Omental fat pad (tissue), 4 donors: Measurements from ENCODE around the gene TSPAN31. TPM values are rescaled to one million over a fixed set of nuclear protein-coding genes. Genes with fewer than 3 reads are reported as not detected.

Source experiments
- ATAC-seq: fragments of 150-250 bp; one replicate; pipeline ENCODE4 v1.9.1; 2016; ENCODE audit warnings: mild to moderate bottlenecking, moderate library complexity; ENCODE audit not compliant: low FRiP score
- DNase-seq: peaks from one replicate; pipeline ENCODE4 v3.0.0-alpha.2; 2019; ENCODE audit warnings: low spot score
- total RNA-seq, 4 donors: library from RNA; depleted of rRNA; stranded (reverse); fragments of >200 nt; gene quantifications; one replicate each; pipeline ENCODE4 v1.1.0, GENCODE V29; 2016
- TF ChIP-seq, protein P1 (sequence below), 3 donors: fragments of 450-650 bp; IDR thresholded peaks; one replicate each; pipeline ENCODE4 v1.5.1; 2016 to 2017; ENCODE audit warnings: antibody characterized with exemption in 3 of 3, mild to moderate bottlenecking in 3 of 3, moderate library complexity in 2 of 3

TSPAN31 gene
- total RNA-seq, 4 donors from 2014 or later, result 41.8 to 70.7 (median 65.7) TPM

DNA sequence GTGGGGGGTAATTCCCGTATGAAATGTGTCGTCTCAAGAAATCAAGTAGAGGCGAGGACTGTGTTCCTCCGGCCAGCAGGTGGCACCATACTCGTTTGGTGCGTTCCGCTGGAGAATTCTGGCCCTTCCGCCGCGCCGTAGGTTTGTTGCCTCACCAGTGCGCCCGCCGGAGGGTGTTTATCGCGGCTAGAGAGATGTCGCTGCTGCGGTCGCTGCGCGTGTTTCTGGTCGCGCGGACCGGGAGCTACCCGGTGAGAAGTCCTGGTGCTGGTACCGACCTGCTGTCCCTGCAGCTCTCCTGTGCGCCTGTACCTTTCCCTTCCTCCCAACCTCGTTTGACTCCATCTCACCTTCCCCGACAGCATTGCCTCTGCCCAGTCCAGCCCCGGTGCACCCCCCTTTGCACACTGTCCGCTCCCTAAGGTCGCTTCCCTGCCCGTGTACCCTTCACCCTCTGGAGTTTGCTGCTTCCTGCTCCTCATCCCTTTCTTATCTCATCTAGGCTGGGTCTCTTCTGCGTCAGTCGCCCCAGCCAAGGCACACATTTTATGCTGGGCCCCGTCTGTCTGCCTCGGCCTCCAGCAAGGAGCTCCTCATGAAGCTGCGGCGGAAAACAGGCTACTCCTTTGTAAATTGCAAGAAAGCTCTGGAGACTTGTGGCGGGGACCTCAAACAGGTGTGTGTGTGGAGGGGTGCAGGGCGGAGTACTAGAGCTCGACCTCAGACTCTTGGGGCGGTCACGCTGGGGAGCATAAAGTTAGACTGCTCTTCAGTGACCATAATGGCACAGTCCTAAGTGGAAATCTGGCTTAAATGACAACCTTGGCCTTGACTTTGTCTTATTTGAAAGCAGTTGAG is 38.0 kb downstream of the TSPAN31 start, which contains the start of gene TSFM:
TSS of gene TSFM (plus strand) at position 180 of the 858 bp plus-strand sequence. CDS start at position 195, 15 bp downstream.
- ATAC-seq (peak; percentile 85), DNase-seq (peak; percentile 98)
- TF ChIP-seq, protein P1, sequence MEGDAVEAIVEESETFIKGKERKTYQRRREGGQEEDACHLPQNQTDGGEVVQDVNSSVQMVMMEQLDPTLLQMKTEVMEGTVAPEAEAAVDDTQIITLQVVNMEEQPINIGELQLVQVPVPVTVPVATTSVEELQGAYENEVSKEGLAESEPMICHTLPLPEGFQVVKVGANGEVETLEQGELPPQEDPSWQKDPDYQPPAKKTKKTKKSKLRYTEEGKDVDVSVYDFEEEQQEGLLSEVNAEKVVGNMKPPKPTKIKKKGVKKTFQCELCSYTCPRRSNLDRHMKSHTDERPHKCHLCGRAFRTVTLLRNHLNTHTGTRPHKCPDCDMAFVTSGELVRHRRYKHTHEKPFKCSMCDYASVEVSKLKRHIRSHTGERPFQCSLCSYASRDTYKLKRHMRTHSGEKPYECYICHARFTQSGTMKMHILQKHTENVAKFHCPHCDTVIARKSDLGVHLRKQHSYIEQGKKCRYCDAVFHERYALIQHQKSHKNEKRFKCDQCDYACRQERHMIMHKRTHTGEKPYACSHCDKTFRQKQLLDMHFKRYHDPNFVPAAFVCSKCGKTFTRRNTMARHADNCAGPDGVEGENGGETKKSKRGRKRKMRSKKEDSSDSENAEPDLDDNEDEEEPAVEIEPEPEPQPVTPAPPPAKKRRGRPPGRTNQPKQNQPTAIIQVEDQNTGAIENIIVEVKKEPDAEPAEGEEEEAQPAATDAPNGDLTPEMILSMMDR (IDR thresholded peaks at IDR 0.05), result peak in 2 of 3 donors; percentile 41 to 86

DNA sequence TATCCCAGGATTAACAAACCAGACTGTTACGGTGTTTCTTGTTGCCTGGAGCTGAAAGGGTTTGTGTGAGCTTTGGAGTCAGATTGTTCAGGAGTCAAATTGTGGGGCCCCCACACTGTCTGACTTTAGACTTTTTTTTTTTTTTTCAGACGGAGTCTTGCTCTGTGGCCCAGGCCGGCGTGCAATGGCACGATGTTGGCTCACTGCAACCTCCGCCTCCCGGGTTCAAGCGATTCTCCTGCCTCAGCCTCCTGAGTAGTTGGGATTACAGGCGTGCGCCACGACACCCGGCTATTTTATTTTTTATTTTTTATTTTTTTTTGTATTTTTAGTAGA is 38.6 kb downstream of the TSPAN31 start:
- DNase-seq (no peak), ATAC-seq (no peak)
- TF ChIP-seq, protein P1 (IDR thresholded peaks at IDR 0.05), result no peak

DNA sequence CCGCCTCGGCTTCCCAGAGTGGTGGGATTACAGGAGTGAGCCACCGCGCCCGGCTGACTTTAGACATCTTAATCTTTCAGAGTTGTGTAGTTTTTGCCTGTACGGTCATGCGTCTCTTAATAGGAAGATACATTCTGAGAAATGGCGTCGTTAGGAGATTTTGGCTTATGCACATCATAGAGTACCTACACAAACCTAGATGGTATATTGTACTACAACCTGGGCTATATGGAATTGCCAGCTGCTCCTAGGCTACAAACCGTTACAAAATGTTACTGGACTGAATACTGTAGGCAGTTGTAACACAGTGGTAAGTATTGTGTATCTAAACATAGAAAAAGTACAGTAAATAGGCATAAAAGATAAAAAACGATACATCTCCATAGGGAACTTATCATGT is 39.0 kb downstream of the TSPAN31 start:
- ATAC-seq (no peak), DNase-seq (no peak)
- TF ChIP-seq, protein P1 (IDR thresholded peaks at IDR 0.05), result no peak

DNA sequence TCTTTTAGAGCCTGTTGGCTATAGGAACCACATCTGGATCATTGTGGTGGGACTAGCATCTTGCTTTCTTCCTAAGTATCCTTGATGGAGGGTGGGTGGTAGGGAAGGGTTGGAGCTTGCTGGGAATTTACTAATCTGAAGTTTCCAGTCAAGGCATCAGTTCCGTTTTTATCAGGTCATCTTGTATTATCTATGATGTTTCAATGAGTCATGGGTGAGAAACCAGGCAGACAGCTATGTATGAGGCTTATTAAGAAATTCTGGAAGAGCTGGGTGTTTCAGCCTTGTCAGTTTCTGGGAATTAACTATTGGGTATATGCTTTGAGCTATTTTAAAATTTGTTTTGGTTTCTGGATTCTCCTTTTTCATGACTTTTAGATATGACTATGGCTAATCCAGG is 49.1 kb downstream of the TSPAN31 start:
- TF ChIP-seq, protein P1 (IDR thresholded peaks at IDR 0.05), result no peak
- peak; percentile 91 for ATAC-seq

DNA sequence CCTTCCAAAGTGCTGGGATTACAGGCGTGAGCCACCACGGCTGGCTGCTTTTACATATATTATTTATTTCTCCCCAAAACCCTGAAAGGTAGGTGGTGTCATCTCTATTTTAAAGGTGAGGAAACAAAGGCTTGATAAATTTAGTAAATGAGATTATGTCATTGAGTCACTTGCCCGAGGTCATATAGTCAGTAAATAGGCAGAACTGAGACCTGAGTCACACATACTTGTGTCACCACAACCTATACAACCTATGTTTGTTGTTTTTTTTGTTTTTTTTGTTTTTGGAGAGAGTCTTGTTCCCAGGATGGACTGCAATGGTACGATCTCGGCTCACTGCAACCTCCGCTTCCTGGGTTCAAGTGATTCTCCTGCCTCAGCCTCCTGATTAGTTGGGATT is 50.5 kb downstream of the TSPAN31 start:
- DNase-seq, result no peak
- TF ChIP-seq, protein P1 (IDR thresholded peaks at IDR 0.05), result no peak
- no peak for ATAC-seq

More for the DNA sequence above, 49.1 kb downstream of the TSPAN31 start:
- no peak for DNase-seq

DNA sequence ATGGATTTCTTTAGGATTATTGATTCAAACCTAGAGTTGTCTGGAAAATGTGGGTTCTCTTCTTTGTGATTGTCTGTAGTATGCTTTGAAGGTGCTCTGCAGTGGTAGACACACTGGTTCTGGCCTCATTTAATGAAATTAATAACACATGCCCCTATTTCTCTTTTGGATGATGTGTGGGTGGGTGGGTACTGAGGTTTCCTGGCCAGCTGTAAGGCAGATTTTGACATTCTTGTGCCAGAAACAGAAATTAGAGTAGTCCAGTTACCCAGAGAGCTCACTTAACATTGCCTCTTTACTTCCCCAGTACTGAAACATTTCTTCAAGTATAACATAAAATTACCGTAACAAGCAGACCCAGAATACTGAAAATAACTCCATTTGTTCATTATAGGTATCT is 52.2 kb downstream of the TSPAN31 start:
- DNase-seq, result no peak
- TF ChIP-seq, protein P1 (IDR thresholded peaks at IDR 0.05), result no peak
- no peak for ATAC-seq

DNA sequence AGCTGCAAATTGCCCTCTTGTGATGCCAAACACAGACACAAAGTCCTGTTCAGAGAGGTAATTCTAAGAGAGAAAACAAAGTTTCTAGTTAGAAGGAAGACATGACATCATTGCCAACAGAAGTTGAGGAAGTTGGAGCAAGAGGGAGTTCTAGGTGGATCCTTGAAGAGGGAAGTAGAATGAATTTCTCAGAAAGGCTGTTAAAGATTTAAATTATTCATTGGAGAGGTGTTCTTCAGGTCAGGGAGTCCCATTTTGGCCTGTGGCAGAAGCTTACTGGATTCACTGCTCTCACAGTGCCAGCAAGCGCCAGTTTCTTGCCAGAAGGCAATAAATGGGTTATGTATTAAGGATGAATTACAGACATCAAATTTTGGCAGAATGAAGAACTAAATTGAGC is 53.1 kb downstream of the TSPAN31 start:
- TF ChIP-seq, protein P1 (IDR thresholded peaks at IDR 0.05), result no peak
- ATAC-seq (no peak), DNase-seq (no peak)
